Suprapubic skin (tissue), 4 donors: ENCODE measurements around the gene TMOD1. TPM values are rescaled to one million over a fixed set of nuclear protein-coding genes. Genes with fewer than 3 reads are reported as not detected.
A peak's percentile ranks its signal among the peaks of the same experiment; 100 is the strongest.

ENCODE experiments used
- DNase-seq, 2 donors: peaks; one replicate each; pipeline ENCODE4 v3.0.0-alpha.2; 2019; ENCODE audit warnings: low spot score in 2 of 2
- H3K27ac ChIP-seq: fragments of 200-600 bp; sonication (generic); one replicate; pipeline ENCODE4 v1.5.1; 2019
- H3K27me3 ChIP-seq: fragments of 200-600 bp; sonication (generic); one replicate; pipeline ENCODE4 v1.5.1; 2019
- H3K36me3 ChIP-seq: fragments of 200-600 bp; sonication (generic); one replicate; pipeline ENCODE4 v1.5.1; 2019
- H3K4me1 ChIP-seq: fragments of 200-600 bp; sonication (generic); one replicate; pipeline ENCODE4 v1.5.1; 2019
- H3K4me3 ChIP-seq: fragments of 200-600 bp; sonication (generic); one replicate; pipeline ENCODE4 v1.5.1; 2019; ENCODE audit warnings: mild to moderate bottlenecking
- H3K9me3 ChIP-seq: fragments of 200-600 bp; sonication (generic); one replicate; pipeline ENCODE4 v1.5.1; 2019
- EP300 ChIP-seq: sonication (generic); formaldehyde crosslinking; IDR thresholded peaks from one replicate; pipeline ENCODE4 v1.6.1; 2017; ENCODE audit warnings: antibody characterized with exemption
- POLR2A ChIP-seq, 2 donors: fragments of 450-650 bp; IDR thresholded peaks; one replicate each; pipeline ENCODE4 v1.6.1; 2017; ENCODE audit warnings: antibody characterized with exemption in 2 of 2, mild to moderate bottlenecking in 2 of 2, moderate library complexity in 2 of 2
- POLR2AphosphoS5 ChIP-seq, 3 donors: sonication (generic); formaldehyde crosslinking; IDR thresholded peaks; one replicate each; pipeline ENCODE4 v1.6.1; 2017; ENCODE audit warnings: antibody characterized with exemption in 3 of 3
- WGBS: methylation state at CpG from one replicate; pipeline ENCODE4 v1.1.5; 2018; 5-methylcytosine and 5-hydroxymethylcytosine counted together
- total RNA-seq, 4 donors: library from RNA; depleted of rRNA; stranded (reverse); fragments of >200 nt; gene quantifications; one replicate each; pipeline ENCODE4 v1.1.0, GENCODE V29; 2016
- TF ChIP-seq, protein P1 (sequence below), 2 donors: fragments of 200-600 bp in 1 of 2; fragments of 450-650 bp in 1 of 2; sonication (generic) in 1 of 2; IDR thresholded peaks; one replicate each; pipeline ENCODE4 v1.5.1; 2016 to 2019; ENCODE audit warnings: antibody characterized with exemption in 2 of 2, mild to moderate bottlenecking in 1 of 2, moderate library complexity in 1 of 2

TMOD1 gene
- total RNA-seq, 4 donors from 2014 or later: 1.9 to 4.4 (median 4.0) TPM

DNA sequence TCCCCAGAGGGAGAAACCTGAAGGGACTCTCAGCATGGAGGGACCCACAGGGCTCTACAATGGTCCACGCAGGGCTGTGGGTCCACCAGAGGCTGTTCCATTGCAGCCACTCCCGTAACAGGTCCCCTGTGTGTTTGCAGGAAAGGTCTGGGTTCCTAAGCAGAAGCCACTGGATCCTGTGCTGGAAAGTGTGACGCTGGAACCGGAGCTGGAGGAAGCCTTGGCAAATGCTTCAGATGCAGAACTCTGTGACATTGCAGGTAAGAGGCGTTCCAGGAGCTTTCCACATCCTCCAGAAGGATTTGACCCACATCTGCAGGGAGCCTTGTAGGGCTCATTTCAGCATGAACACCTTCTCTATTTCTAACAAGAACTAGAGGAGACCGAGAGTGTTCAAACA is 51.7 kb downstream of the TMOD1 start:
- DNase-seq: no peak
- Histone ChIP-seq H3K9me3 (no peaks in the 10 kb centered on the region), H3K27me3 (peaks cover 3% of the 10 kb centered on the region), H3K27ac (no peak overlapping the region), H3K4me1 (peaks cover 18% of the 10 kb centered on the region), H3K36me3 (no peaks in the 10 kb centered on the region), H3K4me3 (no peak overlapping the region)
- 82% methylated on average over 4 of the region's 6 CpGs for WGBS
- TF ChIP-seq POLR2AphosphoS5 (IDR thresholded peaks at IDR 0.05) (no peak), EP300 (no peak), POLR2A (IDR thresholded peaks at IDR 0.05) (no peak)
- TF ChIP-seq, protein P1, sequence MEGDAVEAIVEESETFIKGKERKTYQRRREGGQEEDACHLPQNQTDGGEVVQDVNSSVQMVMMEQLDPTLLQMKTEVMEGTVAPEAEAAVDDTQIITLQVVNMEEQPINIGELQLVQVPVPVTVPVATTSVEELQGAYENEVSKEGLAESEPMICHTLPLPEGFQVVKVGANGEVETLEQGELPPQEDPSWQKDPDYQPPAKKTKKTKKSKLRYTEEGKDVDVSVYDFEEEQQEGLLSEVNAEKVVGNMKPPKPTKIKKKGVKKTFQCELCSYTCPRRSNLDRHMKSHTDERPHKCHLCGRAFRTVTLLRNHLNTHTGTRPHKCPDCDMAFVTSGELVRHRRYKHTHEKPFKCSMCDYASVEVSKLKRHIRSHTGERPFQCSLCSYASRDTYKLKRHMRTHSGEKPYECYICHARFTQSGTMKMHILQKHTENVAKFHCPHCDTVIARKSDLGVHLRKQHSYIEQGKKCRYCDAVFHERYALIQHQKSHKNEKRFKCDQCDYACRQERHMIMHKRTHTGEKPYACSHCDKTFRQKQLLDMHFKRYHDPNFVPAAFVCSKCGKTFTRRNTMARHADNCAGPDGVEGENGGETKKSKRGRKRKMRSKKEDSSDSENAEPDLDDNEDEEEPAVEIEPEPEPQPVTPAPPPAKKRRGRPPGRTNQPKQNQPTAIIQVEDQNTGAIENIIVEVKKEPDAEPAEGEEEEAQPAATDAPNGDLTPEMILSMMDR (IDR thresholded peaks at IDR 0.05): no peak

DNA sequence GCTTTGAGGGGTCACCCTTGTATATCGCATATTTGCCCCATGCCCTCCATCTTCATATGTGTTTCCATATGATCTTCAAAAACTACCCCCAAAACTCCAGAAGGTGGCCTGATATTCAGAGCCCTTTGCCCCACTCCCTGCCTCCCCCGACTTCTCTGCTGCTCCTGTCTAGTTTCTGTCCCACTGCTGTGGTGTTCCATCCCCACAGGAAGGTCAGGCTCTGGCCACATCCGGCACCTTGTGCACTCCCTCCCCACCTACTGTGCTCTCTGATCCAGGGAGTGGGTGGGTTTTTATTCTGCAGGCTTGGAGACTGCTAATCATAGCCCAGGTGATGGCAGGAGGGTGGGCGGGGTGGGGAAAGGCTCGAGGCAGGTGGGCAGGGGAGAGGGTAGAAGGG is 52.4 kb downstream of the TMOD1 start:
- TF ChIP-seq POLR2AphosphoS5 (IDR thresholded peaks at IDR 0.05) (no peak), EP300 (no peak), POLR2A (IDR thresholded peaks at IDR 0.05) (no peak)
- TF ChIP-seq, protein P1 (IDR thresholded peaks at IDR 0.05): no peak
- Histone ChIP-seq H3K36me3 (no peaks in the 10 kb centered on the region), H3K9me3 (no peaks in the 10 kb centered on the region), H3K27me3 (peaks cover 3% of the 10 kb centered on the region), H3K27ac (no peak overlapping the region), H3K4me1 (peaks cover 22% of the 10 kb centered on the region), H3K4me3 (no peak overlapping the region)
- no peak for DNase-seq
- WGBS: 80% methylated on average over 5 of the region's 5 CpGs

- 85% methylated on average over 6 of the region's 6 CpGs for WGBS
- no peak overlapping the region for H3K27ac ChIP-seq
- no peak overlapping the region for H3K4me3 ChIP-seq
- no peak for DNase-seq
- H3K36me3 ChIP-seq: no peaks in the 10 kb centered on the region
- TF ChIP-seq POLR2AphosphoS5 (IDR thresholded peaks at IDR 0.05): no peak
- no peak for TF ChIP-seq POLR2A (IDR thresholded peaks at IDR 0.05)
- TF ChIP-seq, protein P1 (IDR thresholded peaks at IDR 0.05): no peak
- no peak for TF ChIP-seq EP300
- H3K9me3 ChIP-seq: no peaks in the 10 kb centered on the region
- H3K27me3 ChIP-seq: peaks cover 3% of the 10 kb centered on the region
- H3K4me1 ChIP-seq: peaks cover 22% of the 10 kb centered on the region
These were observed 53.2 kb downstream of the TMOD1 start for GRCh38 chr9:97554566-97555075.

DNA sequence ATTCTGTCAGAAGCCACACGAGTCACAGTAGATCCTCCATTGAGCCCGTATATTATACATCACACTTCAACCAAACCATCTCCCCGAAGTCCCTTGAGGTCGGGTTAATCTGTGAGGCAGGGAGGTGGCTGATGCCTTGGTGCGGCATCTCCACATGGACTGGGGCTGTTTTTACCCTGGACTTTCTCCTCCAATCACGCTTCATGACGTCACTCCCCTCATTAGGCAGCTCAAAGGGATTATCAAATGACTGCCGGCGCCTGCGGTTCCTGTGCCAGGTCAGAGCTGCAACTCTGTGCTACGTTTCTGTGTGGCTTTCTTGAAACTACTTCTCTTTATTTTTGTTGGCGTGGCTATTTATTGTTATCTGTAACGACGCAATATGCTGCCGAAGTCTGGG is 53.7 kb downstream of the TMOD1 start:
- Histone ChIP-seq H3K27me3 (peaks cover 3% of the 10 kb centered on the region), H3K4me1 (peaks cover 22% of the 10 kb centered on the region), H3K36me3 (no peaks in the 10 kb centered on the region), H3K9me3 (no peaks in the 10 kb centered on the region), H3K4me3 (no peak overlapping the region), H3K27ac (no peak overlapping the region)
- DNase-seq: no peak
- TF ChIP-seq POLR2A (IDR thresholded peaks at IDR 0.05): no peak
- TF ChIP-seq EP300: no peak
- TF ChIP-seq, protein P1 (IDR thresholded peaks at IDR 0.05): no peak
- TF ChIP-seq POLR2AphosphoS5 (IDR thresholded peaks at IDR 0.05): no peak
- 61% methylated on average over 15 of the region's 15 CpGs for WGBS

GRCh38 chr9:97556036-97556720 is 54.7 kb downstream of the TMOD1 start:
- TF ChIP-seq EP300 (no peak), POLR2A (IDR thresholded peaks at IDR 0.05) (no peak), POLR2AphosphoS5 (IDR thresholded peaks at IDR 0.05) (no peak)
- TF ChIP-seq, protein P1 (IDR thresholded peaks at IDR 0.05): no peak
- 82% methylated on average over 10 of the region's 10 CpGs for WGBS
- no peak for DNase-seq
- Histone ChIP-seq H3K4me1 (peaks cover 22% of the 10 kb centered on the region), H3K9me3 (no peaks in the 10 kb centered on the region), H3K27ac (peak overlapping the region; percentile 79), H3K36me3 (no peaks in the 10 kb centered on the region), H3K4me3 (no peak overlapping the region), H3K27me3 (peaks cover 3% of the 10 kb centered on the region)
